ENCODE measurements around the gene PBOV1.

PBOV1 gene

DNA sequence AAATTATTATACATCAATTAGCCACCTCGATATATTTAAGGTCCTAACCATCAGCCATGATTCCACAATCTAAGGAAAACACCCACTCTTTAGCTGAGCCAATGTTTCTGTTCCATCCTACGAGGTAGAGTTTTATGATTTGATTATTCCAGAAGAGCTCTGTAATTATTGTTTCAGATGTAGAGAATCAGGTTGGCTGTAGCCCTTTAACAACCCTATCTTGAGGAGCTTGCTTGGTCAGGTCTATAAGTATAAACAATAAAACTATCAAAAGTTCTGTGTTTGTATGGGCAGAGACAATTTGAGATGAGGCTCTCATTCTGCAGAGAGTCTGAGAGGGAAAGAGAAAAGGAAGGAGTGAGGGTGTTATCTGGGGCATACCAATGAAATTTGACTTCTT, at the start of gene PBOV1:
Gene PBOV1, minus strand, starts transcription at position 43 of the 400 bp plus-strand sequence. CDS start 96 bp downstream, outside the sequence.
- DNase-seq, result no peak

DNA sequence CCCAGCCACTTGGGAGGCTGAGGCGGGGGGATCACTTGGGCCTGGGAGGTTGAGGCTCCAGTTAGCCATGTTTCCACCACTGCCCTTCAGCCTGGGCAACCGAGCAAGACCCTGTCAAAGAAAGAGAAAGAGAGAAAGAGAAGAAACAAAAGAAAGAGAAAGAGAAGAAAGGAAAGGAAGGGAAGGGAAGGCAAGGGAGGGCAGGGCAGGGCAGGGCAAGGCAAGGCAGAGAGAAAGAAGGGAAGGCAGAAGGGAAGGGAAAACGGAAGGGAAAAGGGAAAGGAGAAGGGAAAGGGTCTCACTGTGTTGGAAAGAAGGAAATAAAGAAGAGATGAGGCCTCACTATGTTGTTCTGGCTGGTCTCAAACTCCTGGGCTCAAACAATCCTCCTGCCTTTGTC, 47.8 kb upstream of the PBOV1 start:
- DNase-seq, result no peak

DNA sequence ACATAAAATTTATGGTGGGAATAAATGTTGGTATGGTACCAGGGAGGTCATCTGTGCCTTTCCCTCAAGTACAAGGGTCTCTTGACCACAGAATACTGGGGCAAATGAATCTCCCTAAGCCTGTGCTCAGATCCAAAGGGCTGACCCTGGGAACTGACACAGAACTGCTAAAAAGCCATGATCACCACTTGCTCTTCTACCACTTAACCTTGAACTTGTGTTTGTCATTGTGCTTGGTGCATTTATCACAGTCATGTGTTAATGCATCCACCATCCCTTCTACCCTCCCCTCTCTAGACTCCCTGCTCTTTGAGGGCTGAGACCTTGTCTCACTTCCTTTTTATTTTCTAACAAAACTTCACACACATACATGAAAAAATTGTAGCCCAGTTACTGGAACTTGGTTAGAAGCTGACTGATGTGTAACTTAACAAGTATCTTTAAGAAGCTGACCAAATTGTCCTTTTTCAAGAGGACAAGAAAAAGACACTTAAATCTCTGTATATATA, 46.1 kb upstream of the PBOV1 start:
- no peak for DNase-seq

DNA sequence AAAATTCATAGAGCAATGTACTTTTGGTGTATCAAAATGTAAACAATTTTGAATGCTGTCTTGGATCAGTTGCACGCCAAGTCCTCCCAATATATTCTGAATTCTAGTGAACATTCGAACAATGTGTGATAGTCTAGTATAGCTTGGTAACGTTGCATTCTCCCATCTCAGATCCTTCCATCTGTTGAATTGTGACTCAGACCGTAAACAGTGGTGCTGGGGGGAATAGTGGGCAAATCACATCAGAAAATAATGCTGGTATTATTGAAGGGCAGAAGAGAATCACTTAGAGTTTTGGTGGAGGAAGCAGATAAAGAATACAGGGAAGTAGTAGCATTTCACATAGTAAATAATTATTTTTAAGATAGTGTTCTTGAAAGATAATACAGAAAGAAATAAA, 45.7 kb upstream of the PBOV1 start:
- DNase-seq, result no peak

DNA sequence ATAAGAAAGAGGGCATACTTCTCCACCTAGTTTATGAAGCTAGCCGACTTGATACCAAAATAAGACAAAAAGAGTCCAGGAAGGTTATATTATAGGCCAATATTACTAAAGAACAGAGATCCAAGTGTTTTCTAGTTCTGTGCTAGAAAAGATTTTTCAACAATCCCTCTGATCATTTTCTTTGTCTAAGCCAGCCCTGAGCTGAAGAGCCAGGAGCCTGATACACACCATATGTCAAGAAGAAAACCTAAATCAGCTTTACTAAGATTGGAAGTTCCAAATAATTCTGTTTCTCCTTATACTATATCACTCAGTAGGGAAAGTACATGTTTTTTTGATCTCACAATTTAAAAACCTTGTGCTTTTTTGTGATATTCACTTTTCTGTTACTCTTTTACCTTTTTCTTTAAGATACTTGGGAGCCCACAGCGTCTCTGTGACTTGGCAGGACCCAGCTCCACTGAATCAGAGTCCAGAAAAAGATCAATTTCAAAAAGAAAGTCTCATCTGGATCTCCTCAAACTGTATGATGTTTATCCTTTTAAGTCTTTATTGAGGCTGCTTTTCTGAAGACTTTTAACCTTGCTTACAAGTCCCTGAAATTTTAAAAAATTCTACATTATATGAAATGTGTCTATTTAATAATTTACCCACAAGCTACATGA, 43.0 kb upstream of the PBOV1 start:
- no peak for DNase-seq

DNA sequence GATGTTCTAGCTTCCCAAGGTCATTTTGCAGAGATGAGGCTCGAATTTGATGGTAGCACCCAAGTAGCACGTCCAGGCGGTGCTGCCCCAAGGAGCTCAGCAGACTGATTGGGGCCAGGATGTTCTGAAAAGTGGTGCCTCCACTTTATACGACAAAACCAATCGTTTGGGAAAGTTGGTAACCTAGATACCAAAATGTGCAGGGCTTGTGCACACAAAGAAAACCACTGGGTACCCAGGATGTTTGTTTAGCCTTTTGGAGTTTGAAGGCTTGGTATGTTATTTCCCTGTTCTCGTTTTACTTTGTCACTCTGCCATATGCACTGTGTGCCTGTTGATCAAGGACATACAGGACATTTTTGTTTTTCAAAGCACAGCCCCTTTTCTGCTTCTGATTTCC, 40.7 kb upstream of the PBOV1 start:
- no peak for DNase-seq

DNA sequence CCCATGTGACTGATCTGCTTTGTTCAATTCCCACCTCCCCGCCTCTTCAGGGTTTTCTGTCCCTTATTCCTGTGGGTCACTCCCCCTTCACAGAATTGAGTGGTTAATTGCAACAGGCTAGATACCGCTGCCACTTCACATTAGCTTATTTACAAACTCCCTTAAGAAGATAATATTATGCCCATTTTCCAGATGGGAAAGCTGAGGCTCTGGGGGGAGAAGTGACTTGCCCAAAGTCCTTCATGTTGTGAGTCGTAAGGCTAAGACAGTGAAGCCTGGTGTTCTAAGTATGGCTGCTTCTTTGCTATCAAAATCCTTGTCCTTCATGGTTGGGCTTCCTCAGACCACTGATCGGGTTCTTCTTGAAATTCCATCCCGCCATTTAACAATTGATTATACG, 39.9 kb upstream of the PBOV1 start:
- no peak for DNase-seq

DNA sequence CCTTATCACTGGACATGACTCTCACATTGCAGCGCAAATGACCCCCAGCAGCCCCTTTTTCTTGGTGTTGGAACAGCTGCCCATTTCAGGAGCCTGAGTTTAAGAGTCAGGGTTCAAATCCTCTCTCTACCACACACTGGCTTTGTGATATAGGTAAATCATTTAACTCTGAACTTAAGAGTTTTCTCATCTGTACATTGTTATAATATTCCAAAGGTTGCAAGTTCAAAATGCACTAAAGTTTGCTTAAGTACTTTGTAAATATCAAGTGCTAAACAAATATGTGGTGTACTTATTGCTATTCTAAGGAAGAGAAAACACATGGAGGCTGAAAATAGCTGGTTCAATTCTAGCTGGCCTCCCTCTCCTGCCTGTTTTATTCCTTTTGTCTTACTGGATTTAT, 39.3 kb upstream of the PBOV1 start:
- DNase-seq, result no peak

DNA sequence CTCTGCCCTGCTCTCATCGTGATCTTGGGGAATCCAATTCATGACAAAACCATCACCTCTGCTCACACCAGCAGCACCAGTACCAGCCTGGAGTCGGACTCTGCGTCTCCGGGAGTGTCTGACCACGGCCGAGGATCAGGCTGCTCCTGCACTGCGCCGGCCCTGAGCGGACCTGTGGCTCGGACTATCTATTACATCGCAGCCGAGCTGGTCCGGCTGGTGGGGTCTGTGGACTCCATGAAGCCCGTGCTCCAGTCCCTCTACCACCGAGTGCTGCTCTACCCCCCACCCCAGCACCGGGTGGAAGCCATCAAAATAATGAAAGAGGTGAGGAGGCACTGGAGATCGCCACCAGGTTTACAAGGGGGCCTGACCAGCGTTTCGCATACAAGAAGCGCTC, 37.2 kb upstream of the PBOV1 start:
- DNase-seq, result no peak

DNA sequence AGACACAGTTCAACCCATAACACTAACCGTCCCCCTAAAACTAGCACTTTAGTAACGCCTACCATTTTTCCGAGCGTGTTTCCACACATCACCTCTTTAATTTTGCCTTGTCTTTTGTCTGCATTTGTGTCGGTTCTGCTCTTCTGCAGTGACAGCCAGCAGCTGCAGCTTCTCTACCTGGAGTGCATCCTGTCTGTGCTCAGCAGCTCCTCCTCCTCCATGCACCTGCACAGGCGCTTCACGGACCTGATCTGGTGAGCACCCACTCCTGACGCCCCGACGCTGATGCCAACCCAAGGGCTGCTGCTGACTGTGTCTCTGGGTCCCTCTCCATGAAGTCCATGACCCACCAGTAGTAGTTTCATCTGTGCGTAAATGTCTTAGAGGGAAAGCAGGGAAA, 35.4 kb upstream of the PBOV1 start:
- DNase-seq, result no peak

DNA sequence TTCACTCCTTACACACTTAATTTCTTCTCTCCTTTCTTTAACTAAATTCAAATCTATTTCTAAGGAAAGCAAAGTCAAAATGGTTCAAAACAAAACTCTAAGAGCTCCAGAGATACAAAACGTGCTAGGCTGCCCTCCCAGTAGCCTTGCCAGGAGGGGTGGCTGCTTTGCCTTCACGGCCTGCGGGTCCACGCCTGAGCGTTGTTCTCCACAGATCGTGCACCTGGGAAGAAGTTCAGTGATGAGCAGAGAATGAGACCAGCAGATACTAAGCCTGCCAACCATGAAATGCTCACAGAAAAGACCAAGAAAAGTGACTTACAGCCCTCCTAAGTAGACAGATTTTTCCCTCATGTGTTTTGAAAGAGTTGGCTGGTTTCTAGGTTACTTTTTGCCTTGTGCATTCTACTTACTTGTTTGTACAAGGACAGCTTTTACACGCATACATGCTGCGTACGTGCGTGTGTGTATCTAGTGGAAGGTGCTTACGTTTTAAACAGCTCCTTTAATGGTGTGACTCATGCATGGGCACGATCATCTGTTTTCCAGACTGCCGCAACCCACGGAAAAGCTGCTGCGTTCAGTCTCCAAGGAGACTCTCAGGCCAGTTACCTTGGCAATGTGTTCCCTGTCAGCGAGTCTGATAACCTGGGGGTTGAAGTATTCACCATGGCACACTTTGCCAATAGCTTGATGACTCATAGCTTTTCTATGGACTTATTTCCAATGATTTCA, 32.4 kb upstream of the PBOV1 start:
- DNase-seq, result peak; percentile 18

DNA sequence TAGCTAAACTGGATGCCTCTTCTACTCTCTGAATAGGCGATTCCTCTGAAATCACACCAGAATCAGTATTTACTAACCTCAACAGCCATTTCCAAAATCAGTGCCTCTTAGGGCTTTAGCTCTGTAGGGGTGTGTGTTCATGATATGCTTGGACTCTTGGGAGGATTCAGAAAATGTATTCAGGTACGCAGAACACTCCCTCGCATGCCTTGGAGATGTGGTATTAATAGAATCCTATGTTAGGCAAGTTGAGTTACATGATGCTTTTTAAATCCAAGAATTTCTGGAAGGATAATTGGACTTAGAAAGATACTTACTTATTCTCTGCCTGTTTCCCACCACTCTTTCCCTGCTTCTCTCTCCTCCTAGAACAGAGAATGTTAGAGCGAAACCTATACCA, 31.8 kb upstream of the PBOV1 start:
- DNase-seq, result no peak

DNA sequence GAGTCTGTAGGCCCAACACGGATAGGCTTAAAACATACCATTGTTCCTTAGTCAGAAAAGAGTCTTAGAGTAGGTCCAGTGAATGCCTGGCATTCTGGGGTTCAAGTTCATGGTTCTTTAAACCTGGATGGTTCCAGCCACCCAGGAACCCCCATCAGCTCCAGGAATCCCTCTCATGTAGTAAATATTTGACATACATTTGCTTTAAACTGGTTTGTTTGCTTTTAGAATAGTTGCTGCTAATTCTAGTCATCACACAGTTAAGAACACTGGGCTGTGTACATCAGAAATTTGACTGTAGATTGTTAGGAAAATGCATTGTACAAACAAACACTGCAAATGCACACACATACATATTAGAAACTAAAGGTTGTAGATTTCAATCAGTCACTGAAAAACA, 30.6 kb upstream of the PBOV1 start:
- no peak for DNase-seq

DNA sequence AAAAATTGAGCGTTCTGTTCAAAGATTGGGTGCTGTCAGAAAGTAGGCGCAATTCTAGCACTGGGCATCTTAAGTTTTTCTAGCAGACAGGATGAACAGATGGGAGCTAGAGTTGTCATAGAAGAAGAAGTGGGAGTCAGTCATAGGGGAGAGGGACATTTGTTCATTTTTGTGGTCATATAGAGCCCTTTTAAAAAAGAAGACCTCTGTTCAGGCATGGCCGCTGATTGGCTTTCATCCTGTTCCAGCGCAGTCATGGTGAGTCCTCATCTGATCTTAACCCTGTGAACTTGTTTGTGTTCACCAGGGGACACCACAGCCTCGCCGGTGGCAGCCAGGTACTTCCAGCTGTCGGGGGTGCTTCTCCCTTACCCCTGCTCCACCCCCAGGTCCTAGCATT, 29.7 kb upstream of the PBOV1 start:
- no peak for DNase-seq

DNA sequence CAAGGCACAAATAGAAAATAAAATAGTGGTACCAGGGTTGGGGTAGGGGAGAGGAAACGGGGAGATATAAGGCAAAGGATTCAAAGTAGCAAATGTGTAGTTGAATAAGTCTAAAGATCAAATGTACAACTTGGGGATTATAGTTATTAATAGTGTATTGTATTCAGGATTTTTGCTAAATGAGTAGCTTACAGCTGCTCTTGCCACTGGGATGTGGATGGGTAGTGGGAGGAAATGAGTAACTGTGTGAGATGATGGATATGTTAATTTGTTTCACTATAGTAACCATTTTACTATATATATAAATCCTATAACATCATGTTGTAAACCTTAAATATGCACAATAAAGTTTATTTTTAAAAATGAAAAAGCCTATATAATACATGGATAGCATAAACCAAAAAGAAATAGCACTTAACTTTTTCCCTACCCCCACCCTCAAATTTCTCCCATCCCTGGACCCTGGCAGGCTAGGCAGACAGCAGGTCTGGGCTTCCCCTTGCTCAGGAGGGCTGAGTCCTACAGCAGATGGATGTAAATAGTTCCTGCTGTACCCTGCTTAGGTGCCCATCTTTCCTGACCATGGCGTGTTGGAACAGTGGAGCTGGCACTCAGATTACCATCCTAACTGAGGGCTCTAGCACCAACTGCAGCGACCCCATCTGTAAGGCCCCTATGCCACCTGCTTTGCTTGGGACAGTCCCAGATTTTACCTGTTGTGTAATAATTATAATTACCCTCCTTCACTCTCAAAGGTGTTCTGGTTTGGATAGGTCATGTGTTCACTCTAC, 28.6 kb upstream of the PBOV1 start:
- no peak for DNase-seq

DNA sequence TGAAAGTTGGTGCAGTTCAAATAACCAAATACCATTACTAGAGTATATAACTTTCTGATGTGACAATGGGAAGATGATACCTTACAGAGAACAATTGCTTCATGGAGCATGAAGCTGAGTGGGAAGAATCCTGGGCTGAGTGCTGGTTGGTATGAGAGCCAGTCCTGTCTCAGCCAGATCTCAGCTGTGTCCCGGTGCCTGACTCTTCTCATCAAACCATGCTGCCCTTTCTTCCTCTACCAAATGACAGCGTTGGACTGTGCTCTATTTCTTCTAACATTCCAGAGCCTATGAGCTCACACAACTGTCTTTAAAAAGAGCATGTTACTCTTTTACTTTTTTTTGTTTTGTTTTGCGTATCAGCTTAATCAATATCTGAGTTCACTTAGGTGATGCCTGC, 27.5 kb upstream of the PBOV1 start:
- no peak for DNase-seq

DNA sequence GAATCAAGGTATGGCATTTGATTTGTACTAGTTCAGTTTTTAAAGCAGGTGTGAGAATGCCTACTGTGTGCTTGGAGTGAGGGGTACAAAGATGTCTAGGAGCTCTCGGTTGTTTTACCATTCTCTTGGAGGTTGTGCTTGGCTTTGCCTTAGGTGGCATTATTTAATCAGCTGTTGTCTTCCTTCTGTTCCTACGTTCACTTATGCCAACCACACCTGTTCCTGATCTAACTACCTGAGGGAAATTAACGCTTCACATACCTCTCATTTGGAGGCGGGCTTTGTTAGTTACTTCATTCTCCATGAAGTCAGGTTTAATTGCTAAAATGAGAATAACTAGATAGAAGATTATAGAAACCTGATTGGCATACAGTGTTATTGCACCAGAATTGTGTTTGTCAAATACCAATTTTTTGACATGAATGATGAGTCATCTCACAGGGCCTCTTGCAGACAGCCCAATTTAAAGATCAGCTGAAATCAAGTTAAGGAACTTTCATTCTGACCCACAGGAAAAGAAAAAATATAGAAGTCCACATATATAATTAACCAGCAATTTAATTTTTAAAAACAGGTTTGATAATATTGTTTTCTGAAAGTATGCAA, 24.8 kb upstream of the PBOV1 start:
- DNase-seq, result no peak

DNA sequence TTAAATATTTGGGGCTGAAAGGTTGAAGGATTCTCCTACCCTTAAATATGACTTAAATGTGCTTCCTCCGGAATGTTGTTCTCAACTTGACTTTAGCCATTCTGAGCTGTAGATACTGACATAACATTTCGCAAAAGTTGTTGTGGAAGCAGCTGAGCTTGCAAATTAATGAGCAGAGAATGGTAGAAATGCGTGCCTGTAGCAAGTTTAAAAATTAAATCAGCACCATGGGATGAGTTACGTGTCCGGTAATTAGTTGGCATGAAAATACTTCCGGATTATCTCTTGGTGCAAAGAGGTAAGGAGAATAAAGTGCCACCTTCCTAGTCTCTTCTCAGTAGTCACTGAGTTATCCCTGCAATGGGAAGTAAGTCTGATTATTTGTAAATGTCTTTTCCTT, 23.6 kb upstream of the PBOV1 start:
- no peak for DNase-seq

DNA sequence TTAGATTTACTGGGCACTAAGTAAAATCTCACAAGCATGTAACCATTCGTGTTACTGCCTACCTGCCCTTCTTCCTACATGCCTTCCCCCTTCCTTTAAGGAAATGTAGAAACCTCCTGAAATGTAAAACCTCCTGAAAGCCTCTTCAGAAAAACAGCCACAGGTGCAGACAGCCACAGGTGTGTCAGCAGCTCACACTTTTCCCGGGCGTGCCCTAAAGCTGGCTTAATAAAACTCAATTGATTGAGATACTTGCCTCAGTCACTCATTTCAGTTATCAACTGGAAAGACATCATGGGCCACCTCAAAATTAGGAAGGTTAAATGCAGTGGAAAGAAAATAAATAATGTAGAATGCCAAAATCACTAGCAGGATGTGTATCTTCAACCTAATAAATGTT, 23.1 kb upstream of the PBOV1 start:
- DNase-seq, result no peak

DNA sequence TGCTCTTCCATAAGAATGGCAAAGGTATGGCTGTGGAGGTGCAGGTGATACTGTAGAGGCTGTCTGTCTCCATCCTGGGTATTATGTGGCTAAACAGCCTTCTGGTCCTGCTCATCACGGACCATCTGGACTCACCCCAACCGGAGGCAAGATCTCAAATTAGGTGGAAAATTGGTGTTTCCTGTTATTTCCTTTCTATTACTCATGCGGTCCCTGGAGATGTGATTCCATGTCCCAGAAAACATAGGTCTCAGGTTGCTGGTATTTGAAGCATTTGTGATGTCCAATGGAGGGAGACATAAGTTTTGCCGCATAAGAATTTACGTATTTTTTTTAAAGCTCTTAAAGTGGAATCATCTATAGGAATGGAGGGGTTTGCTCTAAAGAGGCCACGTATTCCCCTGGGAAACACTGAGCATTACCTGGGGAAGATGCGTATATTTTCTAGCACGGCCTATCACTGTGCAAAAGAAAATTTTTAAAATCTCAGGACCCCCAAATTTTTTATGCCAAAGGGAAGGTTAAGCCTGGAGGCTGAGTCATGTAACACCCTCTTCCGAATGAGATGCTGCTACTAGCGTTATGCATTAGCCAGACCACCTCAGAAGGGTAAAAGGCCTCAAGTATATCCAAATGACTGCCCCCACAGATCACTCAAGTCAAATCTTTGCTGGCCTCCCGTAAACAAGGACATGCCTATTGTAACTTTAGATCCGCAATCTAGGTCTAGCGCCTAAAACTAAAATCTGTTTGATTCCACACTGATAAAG, 22.4 kb upstream of the PBOV1 start:
- no peak for DNase-seq

DNA sequence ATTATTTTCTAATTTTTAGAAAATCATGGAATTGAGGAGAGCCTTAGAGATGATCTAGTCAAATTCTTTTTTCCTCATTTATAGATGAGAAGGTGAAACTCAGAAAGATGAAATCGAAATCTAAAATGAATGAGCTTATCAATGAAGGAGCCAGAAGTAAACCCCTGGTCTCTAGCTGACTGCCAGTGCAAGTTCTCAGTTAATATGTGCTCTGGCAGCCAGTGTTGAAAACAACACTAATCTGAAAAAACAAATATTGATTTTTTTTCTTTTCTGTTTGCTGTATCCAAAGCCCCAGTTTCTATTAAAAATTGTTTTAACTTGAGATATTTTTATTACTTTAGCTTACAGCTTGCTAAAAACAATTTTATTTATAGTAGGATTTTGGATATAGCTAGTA, 21.5 kb upstream of the PBOV1 start:
- DNase-seq, result no peak

DNA sequence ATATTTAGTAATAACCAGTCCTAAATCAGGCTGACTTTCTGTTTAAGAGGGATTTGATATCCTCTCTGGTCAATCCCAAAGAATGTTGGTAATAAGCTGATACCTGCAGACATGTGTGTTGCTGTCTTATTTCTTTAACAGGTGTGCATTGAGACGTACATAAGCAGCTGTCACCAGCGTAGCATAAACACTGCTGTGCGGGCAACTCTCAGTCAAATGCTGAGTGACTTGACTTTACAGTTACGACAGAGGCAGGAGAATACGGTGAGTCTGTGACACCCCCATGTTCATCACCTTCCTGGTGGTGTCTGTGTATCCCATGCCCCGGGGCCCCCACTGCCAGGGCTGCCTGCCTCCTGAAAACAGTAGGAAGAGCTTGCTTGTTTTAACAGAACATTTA, 20.1 kb upstream of the PBOV1 start:
- no peak for DNase-seq

DNA sequence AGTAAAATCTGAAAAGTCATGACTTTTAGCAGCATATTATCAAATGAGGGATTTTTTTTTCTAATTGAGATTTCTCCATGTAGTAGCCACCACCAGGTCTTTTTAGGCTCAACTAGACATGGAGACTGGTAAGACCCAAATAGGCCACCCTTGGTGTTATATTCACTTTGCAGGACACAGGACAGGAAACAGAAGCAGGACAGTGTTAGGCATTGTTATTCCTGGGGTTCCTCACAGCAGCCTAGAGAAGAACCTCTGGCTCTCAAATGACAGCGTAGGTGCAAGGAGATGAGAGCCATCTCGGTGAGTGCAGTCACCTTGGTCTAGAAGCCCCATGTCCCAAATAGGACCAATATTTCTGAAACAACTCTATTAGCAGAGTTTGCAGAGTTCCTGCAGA, 19.2 kb upstream of the PBOV1 start:
- no peak for DNase-seq

Data from GOT3 (cell line).